AG09319 (cell line): ENCODE data around the gene EXD2.
"Not testable (repeated sequence)": the region's sequence is repeated elsewhere in the genome, so short reads cannot be mapped to it uniquely, and the experiment has no call there.

Experiments used
- DNase-seq: peaks from one replicate; pipeline ENCODE4 v3.0.0-alpha.2; 2010; ENCODE audit warnings: low read depth; ENCODE audit errors: extremely low read depth
- CTCF ChIP-seq: IDR thresholded peaks from 2 replicates; pipeline ENCODE4 v1.5.1; 2011; ENCODE audit warnings: low read depth, mild to moderate bottlenecking, inconsistent platforms, low read length, moderate library complexity

The EXD2 gene

GRCh38 chr14:69204753-69205152 is 13.5 kb downstream of the EXD2 start:
- DNase-seq: no peak
- no peak for TF ChIP-seq CTCF

- TF ChIP-seq CTCF: no peak
Observed at GRCh38 chr14:69207435-69208041, 16.2 kb downstream of the EXD2 start.

GRCh38 chr14:69208666-69209065 is 17.4 kb downstream of the EXD2 start:
- no peak for TF ChIP-seq CTCF
- DNase-seq: no peak

More at GRCh38 chr14:69207435-69208041, 16.2 kb downstream of the EXD2 start:
- no peak for DNase-seq

GRCh38 chr14:69214393-69214792 is 23.1 kb downstream of the EXD2 start:
- TF ChIP-seq CTCF: no peak
- no peak for DNase-seq

GRCh38 chr14:69217663-69218062 is 26.4 kb downstream of the EXD2 start:
- not testable (repeated sequence) for DNase-seq

- TF ChIP-seq CTCF: no peak
- DNase-seq: no peak
Observed at GRCh38 chr14:69224946-69225345, 33.6 kb downstream of the EXD2 start.

GRCh38 chr14:69226178-69226577 is 34.9 kb downstream of the EXD2 start:
- no peak for TF ChIP-seq CTCF
- no peak for DNase-seq

- no peak for DNase-seq
- no peak for TF ChIP-seq CTCF
Observed at GRCh38 chr14:69226736-69227135, 35.4 kb downstream of the EXD2 start.
